Colon (tissue), 2 donors: ENCODE data around the gene FOXK2.

Experiments used
- FAIRE-seq: peaks from 2 replicates; lab custom pipeline; 2012; peaks lifted over from hg19 to GRCh38; lab: Jason Lieb, UNC
- donor health status: control.
- donor health status: control.

FOXK2 gene

GRCh38 chr17:82642022-82642421 lies 122.5 kb downstream of the FOXK2 start:
- FAIRE-seq, result no peak

GRCh38 chr17:82644148-82644547 lies 124.6 kb downstream of the FOXK2 start:
- FAIRE-seq, result no peak

- FAIRE-seq, result no peak
These were observed 126.0 kb downstream of the FOXK2 start for GRCh38 chr17:82645516-82645915.

GRCh38 chr17:82647593-82648164 lies 128.1 kb downstream of the FOXK2 start:
- FAIRE-seq, result no peak

GRCh38 chr17:82648165-82648668 lies 128.7 kb downstream of the FOXK2 start, which contains the start of gene WDR45B:
Gene WDR45B (minus strand): TSS chr17:82648444. CDS start chr17:82648340, 104 bp downstream.
- FAIRE-seq, result no peak

- no peak for FAIRE-seq
These were observed 129.3 kb downstream of the FOXK2 start for GRCh38 chr17:82648742-82649331.

GRCh38 chr17:82649501-82650261 lies 130.1 kb downstream of the FOXK2 start:
- FAIRE-seq, result no peak

- no peak for FAIRE-seq
These were observed 131.2 kb downstream of the FOXK2 start for GRCh38 chr17:82650723-82651122.

- FAIRE-seq, result no peak
These were observed 134.4 kb downstream of the FOXK2 start for GRCh38 chr17:82653651-82654528.
